Measurements from ENCODE around the gene CDR2.

CDR2 gene

DNA sequence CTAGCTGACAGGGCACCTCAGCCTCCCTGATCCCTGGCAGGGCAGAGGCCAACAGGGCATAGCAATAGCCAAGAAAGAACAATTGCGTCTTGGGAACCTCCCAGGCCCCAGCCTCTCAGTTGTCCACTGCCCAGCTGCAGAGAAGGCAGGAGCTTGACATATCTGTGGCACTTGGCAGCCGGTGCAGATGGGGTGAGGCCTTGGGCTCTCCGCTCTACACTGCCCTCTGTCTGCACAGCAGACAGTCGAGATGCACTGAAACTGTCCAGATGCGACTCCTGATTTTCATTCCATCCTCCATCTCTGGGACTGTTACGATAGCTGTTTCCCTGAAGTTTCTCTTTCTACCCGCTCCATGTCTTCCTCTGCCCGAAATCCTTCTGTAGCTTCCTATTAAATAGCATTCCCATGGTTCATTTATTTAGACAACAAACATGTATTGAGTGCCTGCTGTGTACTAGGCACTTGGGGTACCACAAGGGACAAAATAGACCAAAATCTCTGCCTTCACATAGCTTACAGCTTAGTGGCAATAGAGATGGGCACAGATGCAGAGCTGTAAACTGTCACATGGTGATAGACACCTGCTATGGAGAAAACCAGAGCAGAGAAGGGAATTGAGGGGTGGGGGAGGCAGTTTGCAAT lies 73.9 kb downstream of the CDR2 start:
- no peak for DNase-seq

DNA sequence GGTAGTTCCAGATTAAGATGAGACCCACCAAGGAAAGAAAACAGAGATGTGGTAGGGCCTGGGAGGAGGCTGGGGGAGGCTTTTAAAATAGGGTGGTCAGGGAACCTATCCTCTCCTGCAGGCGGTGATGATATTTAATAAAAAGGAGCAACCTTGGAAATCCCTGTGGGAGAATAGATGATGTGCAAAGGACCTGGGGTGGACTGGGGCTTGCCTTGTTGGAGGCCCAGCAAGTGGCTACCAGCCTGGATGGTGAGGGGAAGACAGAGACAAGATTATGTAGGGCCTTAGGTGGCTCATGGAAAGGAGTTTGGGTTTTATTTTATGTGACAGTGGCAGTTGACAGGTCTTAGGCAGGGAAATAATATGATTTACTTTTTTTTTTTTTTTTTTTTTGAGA lies 75.4 kb downstream of the CDR2 start:
- DNase-seq: no peak

DNA sequence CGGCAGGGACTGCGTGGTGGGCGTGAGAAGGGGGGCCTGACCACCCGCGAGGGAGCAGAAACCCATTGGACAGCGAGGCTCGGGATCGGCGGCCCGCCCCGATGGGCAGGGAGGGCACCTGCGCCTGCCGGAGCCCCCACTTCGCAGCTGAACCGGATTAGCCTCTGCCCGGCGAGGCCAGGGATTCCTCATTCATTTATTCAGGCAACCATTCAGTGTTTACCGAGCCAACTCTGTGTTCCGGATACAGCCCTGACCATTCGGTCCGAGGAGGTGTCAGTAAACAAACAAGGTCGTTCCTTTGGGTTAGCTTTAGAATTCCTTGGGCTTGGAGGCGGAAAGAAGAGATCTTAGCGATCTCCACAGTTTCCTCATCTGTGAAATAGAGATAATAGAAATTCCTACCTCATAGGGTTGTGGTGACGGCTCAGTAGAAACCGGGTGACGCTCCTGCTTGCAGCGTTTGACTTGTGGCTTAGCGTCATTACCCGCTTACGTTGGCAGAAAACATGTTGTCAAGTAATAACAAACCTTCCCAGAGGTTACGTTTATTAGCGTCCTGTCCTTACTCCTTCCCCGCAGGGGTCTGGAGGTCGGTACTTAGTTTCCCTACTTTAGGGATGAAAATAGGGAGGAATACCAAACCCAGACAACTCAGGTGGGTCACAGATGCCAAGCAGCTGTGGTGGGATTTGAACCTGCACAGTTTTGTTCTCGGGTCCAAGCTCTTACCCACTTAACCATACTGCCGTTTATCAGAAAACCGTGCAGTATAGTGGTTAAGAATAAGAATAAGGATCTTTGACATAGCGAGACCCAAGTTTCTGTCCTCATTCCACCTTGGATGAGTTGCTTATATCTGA lies 76.3 kb downstream of the CDR2 start:
- peak; percentile 87 for DNase-seq

DNA sequence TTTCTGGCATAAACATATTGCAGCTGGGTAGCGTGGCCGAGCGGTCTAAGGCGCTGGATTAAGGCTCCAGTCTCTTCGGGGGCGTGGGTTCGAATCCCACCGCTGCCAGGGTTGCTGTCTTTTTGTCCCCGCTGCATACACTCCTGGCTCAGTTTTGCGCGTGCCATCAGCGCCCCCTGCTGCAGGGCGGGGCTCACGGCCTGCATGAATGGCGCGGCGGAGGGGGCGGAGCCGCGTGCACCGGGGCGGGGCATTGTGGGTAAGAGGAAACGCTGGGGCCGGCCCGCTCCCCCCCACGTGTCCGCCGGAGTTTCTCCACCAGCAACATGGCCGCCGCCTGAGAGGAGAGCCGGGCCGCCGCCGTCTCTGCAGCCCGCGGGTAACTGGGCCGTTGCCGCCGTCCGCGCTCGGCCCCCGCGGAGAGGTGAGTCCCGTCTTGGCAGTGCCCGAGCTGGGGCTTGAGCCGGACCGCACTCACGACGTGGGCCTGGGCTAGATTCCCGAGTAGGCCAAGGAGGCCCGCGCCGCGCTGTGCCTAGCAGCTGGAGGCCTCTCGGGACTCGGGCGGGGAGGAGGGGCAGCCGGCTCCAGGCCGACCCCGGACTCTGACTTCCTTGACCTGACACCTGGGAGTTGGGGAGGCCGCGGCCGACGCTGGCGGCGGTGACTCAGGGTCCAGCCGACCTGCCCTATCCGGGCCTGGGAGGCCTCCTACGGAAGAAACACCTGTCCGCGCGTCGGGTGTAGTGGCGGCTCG lies 77.1 kb downstream of the CDR2 start, which contains the start of gene POLR3E:
Gene POLR3E, plus strand, starts transcription at position 296 of the 757 bp plus-strand sequence. CDS start 5,560 bp downstream, outside the sequence.
- DNase-seq: peak; percentile 95

DNA sequence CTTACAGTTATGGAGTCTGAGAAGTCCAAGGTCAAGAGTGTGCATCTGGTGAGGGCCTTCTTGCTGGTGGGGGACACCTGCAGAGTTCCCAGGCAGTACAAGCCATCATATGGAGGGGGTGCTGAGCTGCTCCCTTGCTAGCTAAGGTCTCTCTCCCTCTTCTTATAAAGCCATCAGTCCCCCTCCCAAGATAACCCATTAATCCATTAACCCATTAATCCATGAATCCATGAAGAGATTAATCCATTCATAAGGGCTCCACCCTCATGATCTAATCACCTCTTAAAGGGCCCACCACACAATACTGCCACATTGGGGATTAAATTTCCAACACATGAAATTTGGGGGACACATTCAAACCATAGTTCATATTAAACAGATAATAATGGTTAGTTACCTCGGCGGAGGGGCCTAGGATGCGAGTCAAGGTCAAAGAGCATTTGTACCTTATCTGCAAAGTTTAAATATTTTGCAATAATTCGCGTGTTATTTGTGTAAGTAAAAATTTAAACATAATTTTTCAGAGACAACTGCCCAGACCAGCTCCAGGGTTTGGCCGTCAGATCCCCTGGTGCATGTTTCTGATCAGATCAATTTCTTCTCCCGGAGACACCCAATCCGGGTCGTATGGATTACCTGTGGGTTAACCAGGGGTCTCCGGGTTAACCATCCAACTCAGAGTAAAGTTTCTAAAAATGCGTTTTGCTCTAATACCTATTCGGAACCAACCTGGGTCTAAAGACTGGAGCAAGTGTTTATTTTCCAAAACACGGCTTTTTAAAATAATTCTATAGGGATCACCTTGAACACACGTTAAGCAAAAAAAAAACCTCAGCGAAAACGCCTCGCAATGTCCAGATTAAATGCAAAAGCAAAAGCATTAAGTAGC lies 78.0 kb downstream of the CDR2 start:
- no peak for DNase-seq
